Mucosa of gallbladder (tissue), 1 donor: ENCODE data around the gene THBS3. TPM values are rescaled to one million over a fixed set of nuclear protein-coding genes. Genes with fewer than 3 reads are reported as not detected.
"Not testable (repeated sequence)": the region's sequence is repeated elsewhere in the genome, so short reads cannot be mapped to it uniquely, and the experiment has no call there.

Source experiments
- DNase-seq: peaks from one replicate; pipeline ENCODE4 v3.0.0-alpha.2; 2020; ENCODE audit warnings: low spot score
- total RNA-seq: library from RNA; stranded (reverse); gene quantifications from one replicate; pipeline ENCODE4 v1.2.1, GENCODE V29; 2021
- donor health status: DM: no; HTN: no; CAD: no.

THBS3 gene
- total RNA-seq, 1 donor from 2014 or later = 43.1 TPM

DNA sequence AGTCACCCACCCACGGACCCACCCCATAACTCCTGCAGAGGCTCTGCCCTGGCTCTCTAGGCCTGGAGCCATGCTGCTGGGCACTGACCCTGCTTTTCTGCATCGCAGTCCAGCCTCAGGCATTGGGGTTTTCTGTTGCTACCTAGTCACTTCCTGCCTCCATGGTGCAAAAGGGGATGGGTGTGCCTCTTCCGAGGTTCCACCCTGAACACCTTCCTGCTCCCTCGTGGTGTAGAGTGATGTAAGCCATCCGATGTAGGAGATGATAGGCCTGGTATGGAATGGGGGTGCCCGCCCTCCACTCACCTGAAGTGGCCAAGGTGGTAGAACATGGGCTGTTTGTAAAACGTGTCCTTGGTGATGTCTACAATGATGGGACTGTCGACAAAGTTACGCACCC lies 27.7 kb upstream of the THBS3 start:
- DNase-seq = not testable (repeated sequence)

DNA sequence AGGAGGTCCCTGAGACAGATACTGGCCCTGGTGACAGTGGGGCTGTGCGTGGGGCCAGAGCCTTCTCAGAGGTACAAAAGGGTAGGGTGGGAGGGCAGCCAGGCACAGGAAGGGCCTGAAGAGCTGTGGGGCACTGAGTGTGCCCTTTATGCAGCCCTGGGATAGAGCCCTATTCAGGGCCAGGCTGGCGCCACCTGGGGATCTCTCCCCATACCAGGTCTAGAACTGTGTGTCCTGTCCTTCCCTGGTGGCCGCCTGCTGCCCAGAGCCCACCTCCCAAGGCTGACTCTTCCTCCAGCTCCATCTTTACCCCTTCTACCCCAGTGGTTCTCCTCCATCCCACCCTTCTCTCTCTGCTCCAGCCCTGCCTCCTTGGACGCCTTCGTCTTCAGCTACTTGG lies 25.8 kb upstream of the THBS3 start:
- not testable (repeated sequence) for DNase-seq

DNA sequence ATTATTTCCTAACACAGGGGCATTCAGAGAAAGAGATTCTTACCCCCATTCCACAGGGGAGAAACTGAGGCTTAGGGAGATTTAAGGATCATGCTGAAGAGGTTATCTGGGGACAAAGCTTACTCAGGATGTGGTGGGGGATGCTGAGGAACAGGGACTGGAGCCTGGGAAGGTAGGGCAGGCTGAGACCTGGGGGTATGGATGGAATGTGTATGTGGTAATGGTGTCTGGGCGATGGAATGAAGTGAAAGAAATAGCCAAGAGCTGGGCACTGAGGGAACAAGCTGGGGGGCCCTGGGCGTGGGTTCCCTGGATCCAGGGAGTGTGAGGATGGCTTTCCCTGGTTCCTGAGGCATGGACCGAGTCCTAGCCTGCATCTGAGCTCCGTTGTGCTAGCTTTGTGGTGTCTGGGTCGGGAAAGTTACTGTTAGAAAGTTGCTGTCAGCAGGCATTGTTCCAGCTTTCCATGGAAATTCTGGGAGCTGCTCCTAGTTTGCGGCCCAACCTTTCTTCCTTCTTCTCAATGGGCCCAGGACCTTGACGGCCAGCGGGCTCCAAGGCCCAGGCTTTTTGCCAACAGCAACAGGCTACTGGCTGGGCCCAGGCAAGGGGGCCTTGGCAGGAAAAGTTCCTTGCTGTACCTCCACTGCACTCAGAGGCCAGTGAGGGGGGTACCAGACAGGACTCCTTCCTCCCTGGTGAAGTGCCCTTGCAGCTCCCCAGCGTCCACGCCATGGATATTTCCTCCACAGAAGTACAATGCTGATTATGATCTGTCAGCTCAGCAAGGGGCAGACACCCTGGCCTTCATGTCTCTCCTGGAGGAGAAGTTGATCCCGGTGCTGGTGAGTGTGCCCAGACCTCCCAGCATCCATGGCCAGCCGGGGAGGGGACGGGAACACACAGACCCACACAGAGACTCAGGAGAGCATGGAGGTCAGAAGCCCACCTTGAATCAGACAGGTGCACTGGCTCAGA lies 24.6 kb upstream of the THBS3 start:
- not testable (repeated sequence) for DNase-seq

DNA sequence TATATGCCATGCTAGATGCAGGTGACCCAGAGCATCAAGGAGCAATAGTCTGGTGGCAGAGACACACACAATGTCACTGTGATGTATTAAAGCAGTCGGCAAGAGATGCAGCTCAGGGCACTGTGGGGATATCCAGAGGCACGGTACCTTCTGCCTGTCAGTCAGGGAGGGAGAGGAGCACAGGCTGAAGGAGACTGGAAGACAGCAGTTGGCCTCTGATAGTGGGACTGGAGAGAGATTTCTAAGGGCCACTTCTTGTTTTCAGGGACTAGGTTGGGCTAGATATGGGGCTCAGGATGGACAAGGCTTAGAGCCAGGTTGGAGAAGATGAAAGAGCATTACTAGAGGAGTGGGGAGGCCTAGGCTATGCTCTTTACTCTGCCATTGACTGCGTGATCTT lies 23.6 kb upstream of the THBS3 start:
- not testable (repeated sequence) for DNase-seq

DNA sequence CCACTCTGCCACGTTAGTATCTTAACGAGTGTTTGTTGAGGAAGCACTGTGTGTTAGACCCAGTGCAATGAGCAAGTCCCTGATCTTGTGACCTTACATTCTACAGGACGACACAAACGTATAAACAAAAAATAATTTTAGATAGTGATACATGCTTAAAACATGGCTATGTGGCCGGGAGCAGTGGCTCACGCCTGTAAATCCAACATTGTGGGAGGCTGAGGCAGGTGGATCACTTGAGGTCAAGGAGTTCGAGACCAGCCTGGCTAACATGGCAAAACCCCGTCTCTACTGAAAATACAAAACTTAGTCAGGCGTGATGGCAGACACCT lies 20.4 kb upstream of the THBS3 start:
- no peak for DNase-seq

DNA sequence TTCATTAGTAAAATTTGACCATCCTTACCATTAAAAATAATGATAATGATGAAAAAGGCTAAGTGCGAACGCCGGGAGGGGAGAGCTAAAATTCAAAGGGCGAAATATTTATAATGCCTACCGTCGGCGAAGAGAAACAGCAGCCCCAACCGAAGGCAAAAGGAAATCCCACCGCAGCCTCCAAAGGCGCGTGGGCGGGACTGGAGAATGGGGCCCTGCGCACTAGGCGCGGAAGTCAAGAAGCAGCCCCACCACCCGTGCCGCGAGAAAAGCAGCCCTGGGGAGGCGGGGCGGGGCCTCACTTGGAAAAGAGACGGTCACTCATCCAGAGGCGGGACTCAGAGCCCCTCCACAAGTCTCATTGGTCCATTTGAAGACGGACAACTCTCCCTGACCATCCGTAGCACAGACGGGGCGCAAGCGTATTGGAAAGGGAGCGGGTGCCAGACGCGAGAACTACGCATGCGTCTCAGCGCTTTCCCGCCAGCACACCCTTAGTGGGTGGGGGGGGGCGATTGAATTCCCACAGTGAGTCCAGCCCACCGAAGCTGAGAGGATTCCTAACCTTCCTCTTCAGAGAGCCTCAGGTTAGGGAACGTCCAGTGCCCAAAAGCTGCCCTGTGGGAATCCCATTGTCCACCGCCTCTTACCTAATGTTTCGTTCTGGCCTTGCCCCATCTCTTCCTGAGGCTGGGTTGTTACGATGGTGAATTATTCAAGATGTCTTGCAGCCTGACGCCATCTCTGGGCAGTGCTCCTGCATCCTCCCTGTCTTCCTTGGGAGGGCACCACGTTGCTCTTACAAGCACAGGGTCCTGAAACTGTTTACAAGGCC lies 19.8 kb upstream of the THBS3 start:
- peak; percentile 98 for DNase-seq

DNA sequence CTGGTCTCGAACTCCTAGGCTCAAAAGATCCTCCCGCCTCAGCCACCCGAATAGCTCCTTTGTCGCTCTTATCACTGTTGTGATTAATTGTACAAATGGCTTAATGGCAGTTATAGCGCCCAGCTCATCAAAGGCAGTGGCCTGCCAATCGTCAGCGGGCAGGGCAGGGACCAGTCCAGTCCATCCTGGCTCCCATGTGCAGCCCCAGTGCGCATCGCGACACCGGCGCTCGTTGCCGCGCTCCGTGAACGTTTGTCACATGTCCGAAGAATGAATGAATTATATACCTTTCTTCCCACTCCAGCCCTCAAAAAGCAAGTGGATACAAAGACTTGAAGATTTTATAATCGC lies 19.2 kb upstream of the THBS3 start:
- DNase-seq = no peak

DNA sequence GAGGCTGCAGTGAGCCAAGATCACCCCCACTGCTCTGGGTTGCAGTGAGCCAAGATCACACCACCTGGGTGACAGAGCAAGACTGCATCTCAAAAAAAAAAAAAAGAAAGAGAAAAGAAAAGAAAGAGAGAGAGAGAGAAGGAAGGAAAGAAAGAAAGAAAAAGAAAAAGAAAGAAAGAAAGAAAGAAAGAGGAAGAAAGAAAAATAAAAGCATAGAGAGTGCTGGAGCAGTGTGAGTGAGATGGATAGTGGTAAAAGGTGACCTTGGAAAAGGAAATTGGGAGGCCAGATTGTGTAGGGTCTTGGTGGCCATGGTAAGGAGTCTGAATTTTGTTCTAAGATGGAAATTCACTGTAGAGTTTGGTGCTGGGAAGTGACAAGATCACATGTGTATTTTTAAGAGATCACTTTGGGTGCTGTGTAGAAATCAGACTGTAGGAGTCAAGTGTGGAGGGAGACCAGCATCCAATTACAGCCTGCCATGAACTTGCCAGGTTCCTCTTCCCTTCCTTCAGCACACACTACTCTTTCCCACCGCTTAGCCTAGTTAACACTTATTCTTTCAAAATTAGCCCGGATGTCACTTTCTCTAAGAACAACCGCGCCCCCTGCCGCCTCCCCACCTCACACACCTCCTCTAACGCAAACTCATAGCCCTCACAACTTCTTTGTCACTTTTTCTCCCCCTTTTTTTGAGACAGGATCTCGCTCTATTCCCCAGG lies 18.7 kb upstream of the THBS3 start:
- peak; percentile 71 for DNase-seq

DNA sequence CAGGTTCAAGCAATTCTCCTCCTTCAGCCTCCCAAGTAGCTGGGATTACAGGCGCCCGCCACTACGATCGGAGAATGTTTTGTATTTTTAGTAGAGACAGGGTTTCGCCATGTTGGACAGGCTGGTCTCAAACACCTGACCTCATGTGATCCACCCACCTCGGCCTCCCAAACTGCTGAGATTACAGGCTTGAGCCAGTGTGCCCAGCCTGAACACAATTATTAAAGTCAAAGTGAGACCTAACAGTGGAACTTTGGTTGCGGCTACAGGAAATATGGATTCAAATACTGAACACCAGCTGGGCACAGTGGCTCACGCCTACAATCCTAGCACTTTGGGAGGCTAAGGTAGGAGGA lies 17.7 kb upstream of the THBS3 start:
- not testable (repeated sequence) for DNase-seq

DNA sequence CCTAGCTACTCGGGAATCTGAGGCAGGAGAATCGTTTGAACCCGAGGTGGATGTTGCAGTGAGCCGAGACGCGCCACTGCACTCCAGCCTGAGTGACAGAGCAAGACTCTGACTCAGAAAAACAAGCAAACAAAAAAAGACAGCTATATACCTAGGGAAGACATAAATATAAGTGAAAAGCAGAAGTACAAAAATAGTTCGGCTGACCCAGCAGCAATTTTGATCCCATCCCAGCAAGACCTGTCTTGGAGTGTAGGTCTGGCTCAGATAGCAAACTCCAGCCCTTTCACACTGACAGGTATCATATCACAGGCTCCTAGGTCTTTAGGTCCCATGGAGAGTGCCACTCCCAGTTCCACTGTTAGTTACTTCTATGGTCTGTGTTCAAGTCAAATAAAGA lies 15.3 kb upstream of the THBS3 start:
- no peak for DNase-seq

DNA sequence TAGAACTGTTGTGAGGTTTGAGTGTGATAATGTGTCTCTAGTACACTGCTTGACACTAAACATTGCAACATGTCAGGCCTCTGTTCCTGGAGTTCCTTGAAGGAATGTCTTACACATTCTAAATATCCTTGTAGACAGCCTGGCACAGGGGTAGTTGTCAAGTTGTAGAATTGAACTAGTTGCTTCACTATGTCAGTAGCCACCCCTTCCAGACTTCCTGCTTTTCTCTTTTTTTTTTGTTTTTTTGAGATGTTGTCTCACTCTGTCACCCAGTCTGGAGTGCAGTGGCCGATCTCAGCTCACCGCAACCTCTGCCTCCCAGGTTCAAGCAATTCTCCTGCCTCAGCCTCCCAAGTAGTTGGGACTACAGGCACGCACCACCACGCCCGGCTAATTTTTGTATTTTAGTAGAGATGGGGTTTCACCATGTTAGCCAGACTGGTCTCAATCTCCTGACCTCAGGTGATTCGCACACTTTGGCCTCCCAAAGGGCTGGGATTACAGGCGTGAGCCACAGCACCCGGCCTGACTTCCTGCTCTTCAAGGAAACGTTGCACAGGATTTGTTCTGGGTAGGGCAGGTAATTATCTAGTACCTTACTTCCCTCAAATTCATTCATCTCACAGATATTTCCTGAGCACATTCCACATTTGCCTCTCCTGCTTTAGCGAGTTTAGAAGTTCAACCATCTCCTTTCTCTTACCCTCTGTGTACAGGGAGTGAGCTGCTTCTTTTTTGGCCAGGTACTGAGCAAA lies 12.7 kb upstream of the THBS3 start:
- not testable (repeated sequence) for DNase-seq

DNA sequence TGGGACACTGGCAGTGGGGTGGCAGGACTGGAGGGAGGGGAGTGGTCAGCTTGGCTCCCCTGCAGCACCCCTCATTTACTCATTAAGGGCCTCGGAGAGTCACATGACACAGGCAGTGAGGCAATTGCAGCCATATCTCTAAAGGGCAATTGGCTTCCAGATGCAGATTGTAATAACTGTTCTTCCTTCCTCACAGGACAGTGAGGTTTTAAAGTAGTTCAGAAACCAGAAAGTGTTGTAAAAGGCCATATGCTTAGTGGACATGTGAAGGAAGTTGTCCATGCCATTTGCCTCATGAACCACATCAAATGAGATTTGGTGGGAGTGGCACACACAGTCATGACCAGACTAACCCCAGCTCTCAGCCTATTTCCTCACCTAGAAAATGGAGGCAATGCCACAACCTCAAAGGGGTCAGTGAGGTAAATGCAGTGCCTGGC lies 11.9 kb upstream of the THBS3 start:
- no peak for DNase-seq

DNA sequence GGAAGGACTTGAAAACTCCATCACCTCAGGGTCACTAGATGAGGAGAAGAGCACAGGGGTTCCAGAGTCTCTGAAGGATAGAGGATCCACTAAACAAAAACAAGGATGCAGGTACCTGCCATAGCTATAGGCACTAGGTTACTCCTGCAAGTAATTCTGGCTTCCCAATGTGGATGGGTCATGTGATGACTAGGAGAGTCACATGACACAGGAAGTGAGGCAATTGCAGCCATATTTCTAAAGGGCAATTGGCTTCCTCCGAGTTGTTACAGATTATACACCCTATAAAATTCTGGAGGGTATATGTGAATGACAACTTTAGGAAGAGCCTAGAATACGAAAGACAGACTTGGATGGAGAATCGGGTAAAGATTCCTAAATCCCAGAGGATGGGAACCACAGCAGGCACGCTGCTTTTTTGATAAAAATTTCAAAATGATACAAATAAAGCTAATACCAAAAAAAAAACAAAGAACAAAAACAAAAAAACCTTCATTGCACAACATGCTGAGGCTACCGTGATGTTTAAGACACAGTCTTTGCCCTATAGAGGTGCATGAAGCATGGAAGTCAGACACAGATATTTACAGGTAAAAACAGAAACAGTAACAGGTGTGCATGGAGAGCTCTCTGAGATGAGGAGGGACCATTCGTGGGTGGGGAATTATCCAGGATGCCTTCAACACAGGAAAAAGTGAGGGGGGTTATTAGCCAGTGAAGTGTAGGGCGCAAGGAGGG lies 11.3 kb upstream of the THBS3 start:
- DNase-seq = peak; percentile 69

DNA sequence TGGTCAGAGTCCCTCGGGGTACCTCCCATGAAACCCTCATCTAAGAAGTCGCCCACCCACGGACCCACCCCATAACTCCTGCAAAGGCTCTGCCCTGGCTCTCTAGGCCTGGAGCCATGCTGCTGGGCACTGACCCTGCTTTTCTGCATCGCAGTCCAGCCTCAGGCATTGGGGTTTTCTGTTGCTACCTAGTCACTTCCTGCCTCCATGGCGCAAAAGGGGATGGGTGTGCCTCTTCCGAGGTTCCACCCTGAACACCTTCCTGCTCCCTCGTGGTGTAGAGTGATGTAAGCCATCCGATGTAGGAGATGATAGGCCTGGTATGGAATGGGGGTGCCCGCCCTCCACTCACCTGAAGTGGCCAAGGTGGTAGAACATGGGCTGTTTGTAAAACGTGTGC lies 7.0 kb upstream of the THBS3 start:
- not testable (repeated sequence) for DNase-seq

DNA sequence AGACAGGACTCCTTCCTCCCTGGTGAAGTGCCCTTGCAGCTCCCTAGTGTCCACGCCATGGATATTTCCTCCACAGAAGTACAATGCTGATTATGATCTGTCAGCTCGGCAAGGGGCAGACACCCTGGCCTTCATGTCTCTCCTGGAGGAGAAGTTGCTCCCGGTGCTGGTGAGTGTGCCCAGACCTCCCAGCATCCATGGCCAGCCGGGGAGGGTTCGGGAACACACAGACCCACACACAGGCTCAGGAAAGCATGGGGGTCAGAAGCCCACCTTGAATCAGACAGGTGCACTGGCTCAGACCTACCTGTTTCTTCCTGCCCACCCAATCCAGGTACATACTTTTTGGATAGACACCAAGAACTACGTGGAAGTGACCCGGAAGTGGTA lies 4.3 kb upstream of the THBS3 start:
- not testable (repeated sequence) for DNase-seq

DNA sequence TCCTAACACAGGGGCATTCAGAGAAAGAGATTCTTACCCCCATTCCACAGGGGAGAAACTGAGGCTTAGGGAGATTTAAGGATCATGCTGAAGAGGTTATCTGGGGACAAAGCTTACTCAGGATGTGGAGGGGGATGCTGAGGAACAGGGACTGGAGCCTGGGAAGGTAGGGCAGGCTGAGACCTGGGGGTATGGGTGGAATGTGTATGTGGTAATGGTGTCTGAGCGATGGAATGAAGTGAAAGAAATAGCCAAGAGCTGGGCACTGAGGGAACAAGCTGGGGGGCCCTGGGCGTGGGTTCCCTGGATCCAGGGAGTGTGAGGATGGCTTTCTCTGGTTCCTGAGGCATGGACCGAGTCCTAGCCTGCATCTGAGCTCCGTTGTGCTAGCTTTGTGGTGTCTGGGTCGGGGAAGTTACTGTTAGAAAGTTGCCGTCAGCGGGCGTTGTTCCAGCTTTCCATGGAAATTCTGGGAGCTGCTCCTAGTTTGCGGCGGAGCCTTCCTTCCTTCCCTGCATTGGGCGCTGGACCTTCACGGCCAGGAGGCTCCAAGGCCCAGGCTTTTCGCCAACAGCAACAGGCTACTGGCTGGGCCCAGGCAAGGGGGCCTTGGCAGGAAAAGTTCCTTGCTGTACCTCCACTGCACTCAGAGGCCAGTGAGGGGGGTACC lies 3.8 kb upstream of the THBS3 start:
- DNase-seq = not testable (repeated sequence)

DNA sequence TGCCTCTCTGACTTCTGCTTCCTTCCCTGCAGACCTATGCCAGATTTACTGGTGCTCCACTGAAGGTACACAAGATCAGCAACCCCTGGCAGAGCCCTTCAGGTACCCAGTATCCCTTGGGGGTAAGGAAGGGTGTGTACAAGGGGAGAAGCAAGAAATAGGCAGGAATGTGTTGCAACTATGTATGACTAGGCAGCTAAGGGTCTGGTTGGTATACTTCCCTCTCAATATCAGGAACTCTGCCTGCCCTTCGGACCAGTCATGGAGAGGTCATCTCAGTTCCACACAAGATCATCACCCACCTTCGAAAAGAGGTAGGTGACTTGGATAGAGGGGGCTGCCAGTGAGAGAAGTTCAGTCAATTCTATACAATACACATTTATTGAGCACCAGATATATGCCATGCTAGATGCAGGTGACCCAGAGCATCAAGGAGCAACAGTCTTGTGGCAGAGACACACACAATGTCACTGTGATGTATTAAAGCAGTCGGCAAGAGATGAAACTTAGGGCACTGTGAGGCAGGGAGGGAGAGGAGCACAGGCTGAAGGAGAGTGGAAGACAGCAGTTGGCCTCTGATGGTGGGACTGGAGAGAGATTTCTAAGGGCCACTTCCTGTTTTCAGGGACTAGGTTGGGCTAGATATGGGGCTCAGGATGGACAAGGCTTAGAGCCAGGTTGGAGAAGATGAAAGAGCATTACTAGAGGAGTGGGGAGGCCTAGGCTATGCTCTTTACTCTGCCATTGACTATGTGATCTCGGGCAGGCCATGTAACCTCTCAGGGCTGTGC lies 2.8 kb upstream of the THBS3 start:
- DNase-seq = no peak

DNA sequence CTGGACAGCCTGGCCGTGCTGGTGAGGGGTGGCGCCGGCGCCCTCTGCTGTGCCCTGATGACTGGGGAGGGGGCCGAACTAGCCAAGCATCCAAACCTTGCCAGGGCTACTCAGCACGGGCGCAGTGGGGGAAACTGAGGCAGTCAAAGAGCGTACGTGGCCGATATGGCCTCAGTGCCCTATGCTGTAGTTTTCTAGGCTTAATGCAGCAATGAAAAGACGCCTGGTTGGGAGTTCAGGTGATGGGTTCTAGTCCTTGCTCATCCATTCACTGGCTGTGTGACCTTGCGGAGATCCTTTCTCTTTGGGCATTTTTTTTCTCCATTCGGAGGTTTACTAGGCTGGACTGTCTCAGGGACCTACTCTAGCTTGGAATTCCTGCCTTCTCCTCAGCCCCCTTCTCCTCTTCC lies 1.6 kb upstream of the THBS3 start:
- no peak for DNase-seq

DNA sequence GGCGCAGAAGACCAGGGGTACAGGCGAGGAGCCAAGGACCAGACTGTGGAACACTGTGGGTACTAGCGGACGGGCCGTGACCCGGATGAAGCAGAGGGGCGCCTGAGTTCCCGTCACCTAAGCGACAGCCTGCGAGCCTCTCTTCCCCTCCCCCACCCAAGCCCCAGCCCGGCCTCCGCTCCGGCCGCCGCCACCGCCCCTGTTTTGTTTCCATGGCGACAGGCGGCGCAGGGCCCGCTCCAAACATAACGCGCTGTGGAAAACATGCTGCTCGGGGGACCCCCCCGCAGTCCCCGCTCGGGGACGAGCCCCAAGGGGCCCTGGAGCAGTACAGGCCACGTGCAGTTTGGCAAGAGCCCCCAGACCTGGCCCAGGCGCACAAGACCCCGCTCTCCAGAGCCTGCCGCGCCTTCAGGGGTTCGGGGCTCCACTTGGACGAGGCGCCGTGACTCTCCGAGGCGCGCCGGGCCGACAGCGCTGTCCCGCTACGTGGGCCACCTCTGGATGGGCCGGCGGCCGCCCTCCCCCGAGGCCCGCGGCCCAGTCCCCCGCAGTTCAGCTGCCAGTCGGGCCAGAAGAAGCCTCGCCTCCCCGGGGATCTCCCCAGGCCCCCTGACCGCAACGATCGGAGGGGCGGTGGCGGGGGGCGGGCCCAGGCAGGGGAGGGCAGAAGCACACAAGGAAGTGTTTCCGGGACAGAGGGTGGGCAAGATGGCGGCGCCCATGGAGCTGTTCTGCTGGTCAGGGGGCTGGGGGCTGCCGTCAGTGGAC lies 1.0 kb upstream of the THBS3 start, which contains the start of gene MTX1:
Gene MTX1 (plus strand): TSS at position 155 of the 771 bp plus-strand sequence. CDS start 110 bp downstream, at position 265.
- peak; percentile 82 for DNase-seq
